IMR-90 (cell line): ENCODE results near the gene FAR2. TPM values are rescaled to one million over a fixed set of nuclear protein-coding genes. Genes with fewer than 3 reads are reported as not detected.

ENCODE experiments used
- ATAC-seq: fragments of 200-7000 bp; cut with Tn5 transposase; 2 replicates; pipeline ENCODE4 v1.9.1; 2020; ENCODE audit warnings: low read depth, mild to moderate bottlenecking, moderate library complexity
- BruUV-seq: library from RNA; stranded (reverse); fragments of 400-500 nt; replicated peaks from 2 replicates; lab custom pipeline; 2021; lab: Mats Ljungman, UMichigan
- CTCF ChIA-PET: fragments of 300-600 bp; formaldehyde crosslinking; extraction: SDS; loops from one replicate; lab custom pipeline; 2021; ENCODE audit warnings: antibody characterized with exemption; lab: Yijun Ruan, JAX
- POLR2A ChIA-PET: fragments of 300-600 bp; sonication (Branson Sonifier 250); formaldehyde crosslinking; loops from one replicate; lab custom pipeline; 2022; ENCODE audit warnings: antibody characterized with exemption; ENCODE audit not compliant: unreplicated experiment; lab: Charles Lee
- DNase-seq: peaks from one replicate; pipeline ENCODE4 v3.0.0; 2013
- H2AFZ ChIP-seq: replicated peaks from 2 replicates; pipeline ENCODE3; 2013; ENCODE audit warnings: low read length, mild to moderate bottlenecking; ENCODE audit not compliant: poor library complexity
- H2AK5ac ChIP-seq: 2 replicates; pipeline ENCODE4 v1.6.1; 2013; ENCODE audit warnings: low read depth, low read length, inconsistent platforms
- H2AK9ac ChIP-seq: replicated peaks from 2 replicates; pipeline ENCODE3; 2013; ENCODE audit warnings: mild to moderate bottlenecking, low read depth, low read length, moderate library complexity; ENCODE audit not compliant: poor library complexity
- H2BK120ac ChIP-seq: 2 replicates; pipeline ENCODE4 v1.6.1; 2013; ENCODE audit warnings: low read depth, low read length, inconsistent platforms
- H2BK15ac ChIP-seq: 3 replicates; pipeline ENCODE4 v1.6.1; 2013; ENCODE audit warnings: low read depth, low read length, inconsistent platforms
- H2BK20ac ChIP-seq: 2 replicates; pipeline ENCODE4 v1.6.1; 2013; ENCODE audit warnings: low read depth, mild to moderate bottlenecking, inconsistent platforms, low read length, moderate library complexity
- H2BK5ac ChIP-seq: 2 replicates; pipeline ENCODE4 v1.6.1; 2013; ENCODE audit warnings: mild to moderate bottlenecking, low read depth, low read length, inconsistent platforms; ENCODE audit not compliant: poor library complexity, severe bottlenecking
- H3K14ac ChIP-seq: replicated peaks from 2 replicates; pipeline ENCODE4 v1.6.1; 2013; ENCODE audit warnings: low read depth, low read length, inconsistent platforms
- H3K18ac ChIP-seq: 2 replicates; pipeline ENCODE4 v1.6.1; 2013; ENCODE audit warnings: low read depth, low read length, control low read depth
- H3K23ac ChIP-seq: 2 replicates; pipeline ENCODE4 v1.6.1; 2013; ENCODE audit warnings: low read depth, low read length, inconsistent platforms
- H3K27ac ChIP-seq: 2 replicates; pipeline ENCODE4 v1.5.1; 2013; ENCODE audit warnings: mild to moderate bottlenecking, control low read depth, low read length; ENCODE audit not compliant: insufficient read depth
- H3K27me3 ChIP-seq: 2 replicates; pipeline ENCODE4 v1.6.1; 2013; ENCODE audit warnings: low read length; ENCODE audit not compliant: control insufficient read depth, insufficient read depth
- H3K36me3 ChIP-seq: 2 replicates; pipeline ENCODE4 v1.6.1; 2013; ENCODE audit warnings: low read length, mixed read lengths; ENCODE audit not compliant: control insufficient read depth, insufficient read depth
- H3K4ac ChIP-seq: 2 replicates; pipeline ENCODE4 v1.6.1; 2013; ENCODE audit warnings: low read depth, low read length, inconsistent platforms
- H3K4me1 ChIP-seq: 2 replicates; pipeline ENCODE4 v1.6.1; 2013; ENCODE audit warnings: low read length, mixed read lengths; ENCODE audit not compliant: control insufficient read depth, insufficient read depth
- H3K4me2 ChIP-seq: 2 replicates; pipeline ENCODE4 v1.6.1; 2013; ENCODE audit warnings: low read depth, mild to moderate bottlenecking, control low read depth, low read length, moderate library complexity
- H3K4me3 ChIP-seq: 2 replicates; pipeline ENCODE4 v1.5.1; 2013; ENCODE audit warnings: low read depth, mild to moderate bottlenecking, control low read depth, low read length, moderate library complexity; ENCODE audit not compliant: insufficient read depth
- H3K56ac ChIP-seq: 2 replicates; pipeline ENCODE4 v1.6.1; 2013; ENCODE audit warnings: low read length, inconsistent platforms; ENCODE audit not compliant: insufficient read depth; ENCODE audit errors: extremely low read depth
- H3K79me1 ChIP-seq, 2 experiments: 2 replicates each; pipeline ENCODE4 v1.6.1; 2013; ENCODE audit warnings: low read length in 2 of 2, inconsistent platforms in 1 of 2, low read depth in 1 of 2
- H3K9ac ChIP-seq: 2 replicates; pipeline ENCODE4 v1.6.1; 2013; ENCODE audit warnings: low read depth, low read length, control low read depth
- H3K9me1 ChIP-seq: 2 replicates; pipeline ENCODE4 v1.6.1; 2013; ENCODE audit warnings: low read length, inconsistent platforms; ENCODE audit not compliant: insufficient read depth
- H3K9me3 ChIP-seq: 2 replicates; pipeline ENCODE4 v1.6.1; 2013; ENCODE audit warnings: low read length; ENCODE audit not compliant: control insufficient read depth, insufficient read depth
- H4K20me1 ChIP-seq: 2 replicates; pipeline ENCODE4 v1.6.1; 2013; ENCODE audit warnings: low read length, inconsistent platforms; ENCODE audit not compliant: insufficient read depth
- H4K5ac ChIP-seq: 2 replicates; pipeline ENCODE4 v1.6.1; 2013; ENCODE audit warnings: mild to moderate bottlenecking, low read depth, low read length, control low read depth
- H4K8ac ChIP-seq, 2 experiments: 2 replicates each; pipeline ENCODE4 v1.6.1; 2013; ENCODE audit warnings: low read depth in 2 of 2, low read length in 2 of 2, control low read depth in 1 of 2, inconsistent platforms in 1 of 2
- H4K91ac ChIP-seq: 2 replicates; pipeline ENCODE4 v1.6.1; 2013; ENCODE audit warnings: low read depth, low read length, inconsistent platforms; ENCODE audit not compliant: insufficient read depth
- ELK1 ChIP-seq: fragments of 150-350 bp; IDR thresholded peaks from 2 replicates; pipeline ENCODE4 v1.6.1; 2016; ENCODE audit warnings: low read depth, mild to moderate bottlenecking, low read length, moderate library complexity, borderline replicate concordance
- MAZ ChIP-seq: IDR thresholded peaks from 2 replicates; pipeline ENCODE4 v1.6.1; 2012; ENCODE audit warnings: low read depth, mild to moderate bottlenecking, low read length, improper control_type of control experiment, moderate library complexity, borderline replicate concordance
- RAD21 ChIP-seq: IDR thresholded peaks from 2 replicates; pipeline ENCODE4 v1.6.1; 2012; ENCODE audit warnings: low read length, improper control_type of control experiment
- RFX5 ChIP-seq: IDR thresholded peaks from 2 replicates; pipeline ENCODE4 v1.8.0; 2012; ENCODE audit warnings: low read depth, mild to moderate bottlenecking, low read length, moderate library complexity
- SMC3 ChIP-seq: fragments of 150-350 bp; IDR thresholded peaks from 2 replicates; pipeline ENCODE4 v1.6.1; 2016; ENCODE audit warnings: low read depth, mild to moderate bottlenecking, antibody characterized with exemption, low read length, moderate library complexity
- WGBS, 2 experiments: methylation state at CpG; one replicate each; pipeline versions ENCODE4 v1.1.5 to v1.1.7; 2013; ENCODE audit warnings: missing lambda C conversion rate in 2 of 2; ENCODE audit not compliant: insufficient read length in 1 of 2; ENCODE audit errors: extremely low coverage in 2 of 2; 5-methylcytosine and 5-hydroxymethylcytosine counted together
- dilution Hi-C: fragments of 300-500 bp; cut with HindIII; formaldehyde crosslinking; loops from one replicate; pipeline ENCODE4 v1.14.3; 2018; ENCODE audit warnings: low sequenced_read_pairs; ENCODE audit not compliant: unreplicated experiment
- in situ Hi-C: fragments of 300-500 bp; cut with MboI; formaldehyde crosslinking; loops from 3 replicates; pipeline ENCODE4 v1.14.3; 2019; ENCODE audit warnings: low sequenced_read_pairs, inconsistent platforms, mixed read lengths
- intact Hi-C: fragments of 100-400 bp; cut with micrococcal nuclease; formaldehyde crosslinking; loops from 2 replicates; pipeline ENCODE4 v1.10.0; 2022
- polyA plus RNA-seq, 3 experiments: library from polyadenylated mRNA; depleted of rRNA; stranded (reverse); fragments of >200 nt; gene quantifications; 2 replicates each; pipeline ENCODE4 v1.2.3, GENCODE V29; 2012; ENCODE audit warnings: low replicate concordance in 1 of 3
- total RNA-seq: library from RNA; depleted of rRNA; stranded (reverse); fragments of >200 nt; gene quantifications from 2 replicates; pipeline ENCODE4 v1.2.3, GENCODE V29; 2012
- TF ChIP-seq, protein P1 (sequence below): fragments of 150-350 bp; IDR thresholded peaks from 2 replicates; pipeline ENCODE4 v1.6.1; 2017; ENCODE audit warnings: mild to moderate bottlenecking, antibody characterized with exemption, low read length, low read depth

Gene FAR2
- total and polyA plus RNA-seq, 2 of the 4 experiments (the other 2 are of a cell fraction) = 1.1 to 2.0 TPM

DNA sequence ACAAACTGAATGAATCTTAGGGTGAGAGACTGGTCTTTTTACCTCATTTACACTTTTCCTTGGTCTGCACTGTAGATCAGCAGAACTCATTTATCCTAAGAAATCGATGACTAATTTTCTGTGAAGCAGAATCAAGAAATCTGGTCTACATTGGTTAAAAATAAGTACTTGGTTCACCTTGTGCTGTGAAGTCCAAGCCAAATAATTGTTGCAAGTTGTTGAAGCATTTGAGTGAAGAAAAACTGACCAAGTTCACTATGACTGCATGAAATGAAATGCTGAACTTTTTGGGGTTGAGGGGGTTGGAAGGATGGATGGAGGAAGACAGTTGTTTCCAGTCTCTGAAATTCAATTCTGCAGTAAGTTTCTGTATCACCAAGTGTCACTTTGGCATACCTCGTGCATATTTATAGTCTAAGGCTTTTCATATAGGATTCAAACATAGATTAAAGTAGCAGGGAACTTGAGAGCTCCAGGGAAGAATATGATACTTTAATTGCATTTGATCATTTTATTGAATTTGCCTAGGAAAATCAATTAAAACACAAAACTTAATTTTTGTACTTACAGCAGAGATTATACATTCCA lies 75.0 kb downstream of the FAR2 start:
- Histone ChIP-seq H3K18ac (no peak overlapping the region), H3K4me1 (peaks cover 7% of the 10 kb centered on the region), H3K9ac (no peak overlapping the region), H4K5ac (no peak overlapping the region), H3K79me1 (no peaks in the 10 kb centered on the region), H3K9me1 (no peaks in the 10 kb centered on the region), H3K4me3 (no peak overlapping the region), H3K4ac (no peak overlapping the region), H2AK9ac (no peak overlapping the region), H3K27ac (no peak overlapping the region), H2BK20ac (no peak overlapping the region), H4K91ac (no peak overlapping the region), H3K36me3 (no peaks in the 10 kb centered on the region), H2AK5ac (no peak overlapping the region), H3K27me3 (no peaks in the 10 kb centered on the region), H2BK15ac (no peak overlapping the region), H3K23ac (no peak overlapping the region), H4K20me1 (no peaks in the 10 kb centered on the region), H2BK5ac (no peak overlapping the region), H2BK120ac (no peak overlapping the region), H4K8ac (no peak overlapping the region), H3K14ac (no peak overlapping the region), H3K4me2 (peak overlapping the region; percentile 40; the same call in 1 of the 2 replicates), H3K9me3 (no peaks in the 10 kb centered on the region), H2AFZ (no peak overlapping the region), H3K56ac (no peak overlapping the region)
- POLR2A ChIA-PET = no interaction called here
- in situ Hi-C loops (no loop called here), intact Hi-C loops (no loop called here), dilution Hi-C loops (no loop called here)
- CTCF ChIA-PET = no interaction called here
- DNase-seq (no peak), ATAC-seq (no peak)
- no CpG with 5 or more reads among the region's 2 CpGs for WGBS, 2 experiments
- TF ChIP-seq RAD21 (no peak), SMC3 (no peak), RFX5 (no peak), ELK1 (no peak), MAZ (no peak)
- TF ChIP-seq, protein P1, sequence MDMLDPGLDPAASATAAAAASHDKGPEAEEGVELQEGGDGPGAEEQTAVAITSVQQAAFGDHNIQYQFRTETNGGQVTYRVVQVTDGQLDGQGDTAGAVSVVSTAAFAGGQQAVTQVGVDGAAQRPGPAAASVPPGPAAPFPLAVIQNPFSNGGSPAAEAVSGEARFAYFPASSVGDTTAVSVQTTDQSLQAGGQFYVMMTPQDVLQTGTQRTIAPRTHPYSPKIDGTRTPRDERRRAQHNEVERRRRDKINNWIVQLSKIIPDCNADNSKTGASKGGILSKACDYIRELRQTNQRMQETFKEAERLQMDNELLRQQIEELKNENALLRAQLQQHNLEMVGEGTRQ = no peak
- BruUV-seq = no TSS peak
